Osteocyte (in vitro differentiated cells): ENCODE measurements around the gene RHOT2. TPM values are rescaled to one million over a fixed set of nuclear protein-coding genes. Genes with fewer than 3 reads are reported as not detected.

ENCODE experiments used
- DNase-seq: peaks from one replicate; pipeline ENCODE4 v3.0.0; 2021; ENCODE audit warnings: mixed read lengths; ENCODE audit not compliant: unreplicated experiment; ENCODE audit errors: extremely low spot score
- H3K27ac Mint-ChIP-seq: one replicate; pipeline ENCODE4 v1.8.0; 2021; ENCODE audit warnings: mild to moderate bottlenecking, mixed read lengths; ENCODE audit not compliant: unreplicated experiment
- H3K27me3 Mint-ChIP-seq: one replicate; pipeline ENCODE4 v1.8.0; 2021; ENCODE audit warnings: mixed read lengths; ENCODE audit not compliant: unreplicated experiment
- H3K36me3 Mint-ChIP-seq: one replicate; pipeline ENCODE4 v1.8.0; 2021; ENCODE audit warnings: mixed read lengths; ENCODE audit not compliant: unreplicated experiment
- H3K4me1 Mint-ChIP-seq: one replicate; pipeline ENCODE4 v1.8.0; 2021; ENCODE audit warnings: mixed read lengths; ENCODE audit not compliant: unreplicated experiment
- H3K4me3 Mint-ChIP-seq: one replicate; pipeline ENCODE4 v1.8.0; 2021; ENCODE audit warnings: mild to moderate bottlenecking, moderate library complexity, mixed read lengths; ENCODE audit not compliant: unreplicated experiment
- H3K9me3 Mint-ChIP-seq: one replicate; pipeline ENCODE4 v1.8.0; 2021; ENCODE audit warnings: mixed read lengths; ENCODE audit not compliant: unreplicated experiment
- total RNA-seq: library from RNA; stranded (reverse); gene quantifications from 2 replicates; pipeline ENCODE4 v1.2.1, GENCODE V29; 2021
- TF ChIP-seq, protein P1 (sequence below): fragments of 200-600 bp; sonication (generic); IDR thresholded peaks from 2 replicates; pipeline ENCODE4 v1.5.0; 2021; ENCODE audit warnings: antibody characterized with exemption, mild to moderate bottlenecking, moderate library complexity

The RHOT2 gene
- total RNA-seq, 1 donor from 2014 or later = 126 TPM

DNA sequence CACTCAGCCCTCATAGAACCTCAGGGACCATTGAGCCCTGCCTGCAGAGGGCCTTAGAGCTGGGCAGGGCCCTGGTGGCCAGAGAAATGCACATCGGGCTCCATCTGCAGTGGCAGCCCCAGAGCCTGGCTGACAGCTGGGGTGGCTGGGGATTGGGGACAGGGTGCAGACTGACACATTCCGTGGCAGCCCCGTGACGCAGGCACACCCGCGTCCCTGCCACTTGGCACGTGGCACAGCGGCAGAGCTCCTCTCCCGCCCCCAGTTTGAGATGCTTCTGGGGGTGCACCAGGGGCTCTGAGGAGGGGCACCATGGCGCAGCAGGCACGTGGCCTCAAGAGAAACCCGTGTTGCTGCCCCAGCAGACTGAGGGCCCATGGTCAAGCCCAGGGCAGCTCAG, 35.5 kb downstream of the RHOT2 start:
- Mint-ChIP-seq H3K36me3 (no peaks in the 10 kb centered on the region), H3K9me3 (no peaks in the 10 kb centered on the region), H3K4me3 (no peak overlapping the region), H3K27me3 (peaks cover 43% of the 10 kb centered on the region), H3K27ac (no peak overlapping the region), H3K4me1 (peaks cover 10% of the 10 kb centered on the region)
- no peak for DNase-seq
- TF ChIP-seq, protein P1, sequence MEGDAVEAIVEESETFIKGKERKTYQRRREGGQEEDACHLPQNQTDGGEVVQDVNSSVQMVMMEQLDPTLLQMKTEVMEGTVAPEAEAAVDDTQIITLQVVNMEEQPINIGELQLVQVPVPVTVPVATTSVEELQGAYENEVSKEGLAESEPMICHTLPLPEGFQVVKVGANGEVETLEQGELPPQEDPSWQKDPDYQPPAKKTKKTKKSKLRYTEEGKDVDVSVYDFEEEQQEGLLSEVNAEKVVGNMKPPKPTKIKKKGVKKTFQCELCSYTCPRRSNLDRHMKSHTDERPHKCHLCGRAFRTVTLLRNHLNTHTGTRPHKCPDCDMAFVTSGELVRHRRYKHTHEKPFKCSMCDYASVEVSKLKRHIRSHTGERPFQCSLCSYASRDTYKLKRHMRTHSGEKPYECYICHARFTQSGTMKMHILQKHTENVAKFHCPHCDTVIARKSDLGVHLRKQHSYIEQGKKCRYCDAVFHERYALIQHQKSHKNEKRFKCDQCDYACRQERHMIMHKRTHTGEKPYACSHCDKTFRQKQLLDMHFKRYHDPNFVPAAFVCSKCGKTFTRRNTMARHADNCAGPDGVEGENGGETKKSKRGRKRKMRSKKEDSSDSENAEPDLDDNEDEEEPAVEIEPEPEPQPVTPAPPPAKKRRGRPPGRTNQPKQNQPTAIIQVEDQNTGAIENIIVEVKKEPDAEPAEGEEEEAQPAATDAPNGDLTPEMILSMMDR = no peak

DNA sequence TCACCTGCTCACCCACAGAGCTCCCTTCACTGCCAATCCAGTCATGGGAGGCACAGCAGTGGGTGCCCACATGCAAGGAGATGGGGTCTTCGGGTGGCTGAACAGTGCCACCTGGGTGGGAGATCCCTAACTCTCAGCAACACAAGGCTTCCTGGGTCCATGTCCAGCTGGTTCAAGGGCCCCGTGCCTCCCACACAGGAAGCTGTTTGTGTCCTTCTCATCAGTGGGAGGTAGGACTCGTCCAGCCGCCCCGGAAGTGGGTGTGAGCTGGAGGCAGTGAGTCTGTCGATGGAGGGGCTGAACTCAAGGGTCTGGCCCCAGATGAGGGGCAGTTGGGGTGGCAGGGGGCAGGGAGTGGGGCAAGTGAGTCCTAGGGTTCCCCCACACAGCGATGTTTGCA, 36.1 kb downstream of the RHOT2 start:
- peaks cover 10% of the 10 kb centered on the region for H3K4me1 Mint-ChIP-seq
- no peaks in the 10 kb centered on the region for H3K36me3 Mint-ChIP-seq
- no peak for DNase-seq
- H3K9me3 Mint-ChIP-seq = no peaks in the 10 kb centered on the region
- TF ChIP-seq, protein P1 = no peak
- H3K27ac Mint-ChIP-seq = no peak overlapping the region
- peaks cover 45% of the 10 kb centered on the region for H3K27me3 Mint-ChIP-seq
- H3K4me3 Mint-ChIP-seq = no peak overlapping the region

DNA sequence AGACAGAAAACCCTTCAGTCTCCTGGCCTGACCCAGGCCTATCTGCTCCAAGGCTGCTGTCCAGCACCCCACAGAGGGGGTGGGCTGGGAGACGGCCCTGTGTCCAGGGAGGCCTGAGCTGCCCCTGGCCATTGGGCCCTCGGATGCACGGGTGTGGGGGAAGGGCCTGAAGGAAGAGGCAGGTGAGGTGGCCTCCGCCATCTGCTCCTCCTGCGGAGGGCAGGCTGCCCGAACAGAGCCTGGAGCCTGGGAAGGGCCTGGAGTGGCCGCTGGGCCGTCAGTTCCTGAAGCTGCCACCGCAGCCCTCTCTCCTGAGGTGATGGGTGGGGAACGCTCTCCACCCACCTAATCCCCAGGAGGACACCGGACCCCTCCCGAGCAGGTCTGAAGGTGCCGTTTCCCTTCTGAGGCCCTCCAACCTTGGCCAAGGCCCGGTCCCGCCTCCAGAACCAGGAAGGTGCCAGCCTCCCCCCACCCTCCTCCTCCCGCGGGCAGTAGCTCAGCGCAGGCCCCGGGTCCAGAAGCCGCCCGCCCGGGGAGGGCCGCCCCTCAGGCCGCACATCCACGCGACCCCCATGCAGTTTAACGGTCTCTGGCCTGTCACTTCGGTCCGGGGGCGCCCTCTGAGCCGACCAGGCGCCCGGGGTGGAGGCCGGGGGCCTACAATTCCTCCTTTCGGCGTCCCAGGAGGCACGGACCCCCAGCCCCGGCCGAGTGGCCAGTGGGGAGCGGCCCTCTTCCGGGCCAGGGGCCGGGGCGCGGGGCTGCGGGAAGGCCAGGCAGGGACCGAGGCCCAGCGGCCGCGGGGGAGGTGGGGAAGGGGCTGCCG, 36.8 kb downstream of the RHOT2 start:
- DNase-seq = no peak
- H3K36me3 Mint-ChIP-seq = no peaks in the 10 kb centered on the region
- TF ChIP-seq, protein P1 = no peak
- H3K27me3 Mint-ChIP-seq = peaks cover 45% of the 10 kb centered on the region
- H3K9me3 Mint-ChIP-seq = no peaks in the 10 kb centered on the region
- H3K4me3 Mint-ChIP-seq = no peak overlapping the region
- H3K4me1 Mint-ChIP-seq = peaks cover 14% of the 10 kb centered on the region
- H3K27ac Mint-ChIP-seq = no peak overlapping the region

DNA sequence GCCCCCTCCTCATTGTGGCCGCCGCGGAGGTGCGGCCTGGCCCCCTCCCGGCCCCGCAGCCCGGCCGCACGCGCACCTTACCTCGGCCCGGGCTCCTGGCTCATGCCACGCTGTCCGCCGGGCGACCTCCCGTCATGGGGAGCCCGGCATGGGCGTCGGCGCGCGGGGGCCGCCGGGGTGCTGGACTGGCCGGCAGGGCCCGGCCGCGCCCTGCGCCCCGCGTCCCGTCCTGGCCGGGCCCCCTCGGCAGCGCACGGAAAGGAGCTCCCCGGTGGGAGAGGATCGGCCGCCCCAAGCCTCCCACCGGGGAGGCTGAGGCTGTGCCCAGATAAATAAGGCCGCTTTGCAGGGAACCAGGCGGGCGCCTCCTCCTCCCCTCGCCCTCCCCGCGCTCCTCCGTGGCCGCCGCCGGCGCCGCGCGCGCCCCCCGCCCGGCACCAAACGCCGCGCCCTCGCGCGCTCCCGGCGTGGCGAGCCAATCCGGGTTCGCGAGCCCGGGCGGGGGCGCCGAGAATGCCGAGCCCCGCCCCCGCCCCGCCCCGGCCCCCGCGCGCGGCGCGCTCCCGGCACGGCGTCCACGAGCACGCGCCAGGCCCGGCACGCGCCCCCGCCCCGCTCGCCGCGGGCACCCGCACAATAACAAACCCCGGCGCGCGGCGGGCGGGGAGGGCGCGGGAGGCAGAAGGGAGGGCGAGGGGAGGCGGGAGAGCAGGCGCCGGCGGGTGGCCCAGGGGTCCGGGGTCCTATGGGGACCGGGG, 37.7 kb downstream of the RHOT2 start, which contains the start of gene FBXL16:
FBXL16 (minus strand) TSS at position 371 of the 758 bp plus-strand sequence. CDS start 8,396 bp downstream, outside the sequence.
- no peaks in the 10 kb centered on the region for H3K36me3 Mint-ChIP-seq
- peaks cover 44% of the 10 kb centered on the region for H3K27me3 Mint-ChIP-seq
- peaks cover 20% of the 10 kb centered on the region for H3K4me1 Mint-ChIP-seq
- H3K9me3 Mint-ChIP-seq = no peaks in the 10 kb centered on the region
- peak within 1 kb of the TSS; percentile 47 for H3K4me3 Mint-ChIP-seq
- TF ChIP-seq, protein P1 = no peak
- no peak within 1 kb of the TSS for H3K27ac Mint-ChIP-seq
- DNase-seq = no peak
